ENCODE data around the gene DENND1B. TPM values are rescaled to one million over a fixed set of nuclear protein-coding genes. Genes with fewer than 3 reads are reported as not detected.
A peak's percentile ranks its signal among the peaks of the same experiment; 100 is the strongest.

The DENND1B gene
- total and polyA plus RNA-seq, 3 donors from 2014 or later, result 7.2 to 11.6 (median 11.6) TPM

DNA sequence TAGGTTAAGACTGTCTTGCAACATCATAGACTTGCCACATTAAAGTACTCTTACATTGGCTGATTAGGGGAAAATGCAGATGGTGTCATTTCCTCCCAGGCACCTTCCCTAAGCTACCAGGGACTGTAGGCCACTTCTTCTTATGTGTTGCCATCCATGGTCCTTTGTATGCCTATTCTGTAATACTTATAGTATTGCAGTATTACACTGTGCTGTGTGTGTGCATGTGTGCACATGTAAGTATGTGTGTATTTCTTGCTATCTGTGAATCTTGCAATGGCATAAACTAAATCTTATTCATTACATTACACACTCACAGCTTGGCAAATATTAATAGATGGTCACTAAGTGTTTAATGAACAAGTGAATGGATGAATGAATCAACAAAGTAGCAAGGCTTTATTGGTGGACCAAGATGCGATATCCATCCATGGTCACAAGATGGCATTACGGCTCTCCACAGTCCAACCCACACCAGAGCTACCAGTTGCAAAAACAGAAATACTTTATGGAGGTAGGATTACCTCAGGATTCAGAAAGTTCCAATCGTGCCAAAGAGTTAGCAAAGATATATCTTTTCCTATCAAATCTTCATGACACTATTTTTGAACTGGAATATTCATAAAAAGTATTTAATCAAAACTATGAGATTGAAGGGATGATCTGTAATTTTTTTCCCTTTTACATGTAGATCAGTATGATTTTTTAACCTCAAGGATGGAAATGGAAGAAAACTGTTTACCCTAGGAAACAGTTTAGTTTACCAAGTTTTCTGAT lies 160.2 kb downstream of the DENND1B start:
- 59 to 70% methylated on average over 3 of the region's 3 CpGs for WGBS, 2 donors
- TF ChIP-seq, protein P1, sequence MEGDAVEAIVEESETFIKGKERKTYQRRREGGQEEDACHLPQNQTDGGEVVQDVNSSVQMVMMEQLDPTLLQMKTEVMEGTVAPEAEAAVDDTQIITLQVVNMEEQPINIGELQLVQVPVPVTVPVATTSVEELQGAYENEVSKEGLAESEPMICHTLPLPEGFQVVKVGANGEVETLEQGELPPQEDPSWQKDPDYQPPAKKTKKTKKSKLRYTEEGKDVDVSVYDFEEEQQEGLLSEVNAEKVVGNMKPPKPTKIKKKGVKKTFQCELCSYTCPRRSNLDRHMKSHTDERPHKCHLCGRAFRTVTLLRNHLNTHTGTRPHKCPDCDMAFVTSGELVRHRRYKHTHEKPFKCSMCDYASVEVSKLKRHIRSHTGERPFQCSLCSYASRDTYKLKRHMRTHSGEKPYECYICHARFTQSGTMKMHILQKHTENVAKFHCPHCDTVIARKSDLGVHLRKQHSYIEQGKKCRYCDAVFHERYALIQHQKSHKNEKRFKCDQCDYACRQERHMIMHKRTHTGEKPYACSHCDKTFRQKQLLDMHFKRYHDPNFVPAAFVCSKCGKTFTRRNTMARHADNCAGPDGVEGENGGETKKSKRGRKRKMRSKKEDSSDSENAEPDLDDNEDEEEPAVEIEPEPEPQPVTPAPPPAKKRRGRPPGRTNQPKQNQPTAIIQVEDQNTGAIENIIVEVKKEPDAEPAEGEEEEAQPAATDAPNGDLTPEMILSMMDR (IDR thresholded peaks at IDR 0.05), result peak in 2 of 3 experiments; percentile 25 to 40
- no peak for TF ChIP-seq POLR2A (IDR thresholded peaks at IDR 0.05)
- peak; percentile 38 for DNase-seq
- H3K36me3 ChIP-seq (ENCODE audit: low read depth, missing control alignments), result no peaks in the 10 kb centered on the region
- H3K9me3 ChIP-seq, result no peaks in the 10 kb centered on the region
- no peak overlapping the region for H3K4me3 ChIP-seq
- no peaks in the 10 kb centered on the region for H3K27me3 ChIP-seq
- H3K27ac ChIP-seq, result no peak overlapping the region
- H3K4me1 ChIP-seq, result no peaks in the 10 kb centered on the region
- intact Hi-C loops (cut with DNase I; ENCODE audit: low total_unique reads), result no loop called here

DNA sequence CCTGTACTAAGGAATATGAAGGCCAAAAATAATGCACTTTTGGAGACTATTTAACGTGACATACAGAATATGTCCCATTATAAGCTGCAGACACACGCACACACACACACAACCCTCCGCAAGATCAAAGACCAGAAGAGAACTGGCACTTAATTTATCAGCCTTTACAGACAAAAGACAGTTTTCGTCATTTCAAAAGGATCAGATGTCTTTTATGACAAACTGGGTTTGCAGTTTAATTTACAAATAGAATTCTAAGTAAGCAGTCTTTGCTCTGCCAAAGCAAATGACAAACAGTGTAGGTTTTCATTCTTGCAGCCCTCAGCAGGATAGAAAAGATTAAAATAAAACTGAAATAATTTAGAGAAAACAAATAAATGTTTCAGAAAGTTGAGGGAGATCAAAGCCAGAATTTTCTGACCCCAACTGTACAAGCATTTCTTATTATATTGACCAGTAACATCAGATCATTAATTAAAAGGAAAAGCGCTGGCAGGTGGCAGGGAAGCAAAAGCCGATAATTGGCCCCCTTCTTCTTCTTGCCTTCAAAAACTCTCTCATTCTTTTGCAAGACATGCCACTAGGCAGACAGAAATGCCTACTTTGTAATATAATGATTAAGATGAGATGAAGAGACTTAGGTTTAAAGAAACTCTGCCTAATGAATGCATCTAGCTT lies 169.0 kb downstream of the DENND1B start:
- H3K27ac ChIP-seq, result no peak overlapping the region
- TF ChIP-seq, protein P1 (IDR thresholded peaks at IDR 0.05), result no peak
- no peak for TF ChIP-seq POLR2A (IDR thresholded peaks at IDR 0.05)
- no peak for DNase-seq
- no peaks in the 10 kb centered on the region for H3K36me3 ChIP-seq (ENCODE audit: low read depth, missing control alignments)
- whole genome bisulfite sequencing, 2 donors, result 94 to 95% methylated on average over 6 of the region's 6 CpGs
- no peak overlapping the region for H3K4me3 ChIP-seq
- no peaks in the 10 kb centered on the region for H3K27me3 ChIP-seq
- intact Hi-C loops (cut with DNase I; ENCODE audit: low total_unique reads), result no loop called here
- no peaks in the 10 kb centered on the region for H3K4me1 ChIP-seq
- no peaks in the 10 kb centered on the region for H3K9me3 ChIP-seq

- Histone ChIP-seq H3K9me3 (no peaks in the 10 kb centered on the region), H3K4me3 (no peak overlapping the region), H3K27me3 (no peaks in the 10 kb centered on the region), H3K4me1 (no peaks in the 10 kb centered on the region), H3K27ac (no peak overlapping the region), H3K36me3 (ENCODE audit: low read depth, missing control alignments) (no peaks in the 10 kb centered on the region)
- no peak for DNase-seq
- TF ChIP-seq, protein P1 (IDR thresholded peaks at IDR 0.05), result no peak
- no peak for TF ChIP-seq POLR2A (IDR thresholded peaks at IDR 0.05)
- WGBS, 2 donors, result 97 to 100% methylated on average over 1 of the region's 1 CpG
- intact Hi-C loops (cut with DNase I; ENCODE audit: low total_unique reads), result no loop called here
These were observed 171.0 kb downstream of the DENND1B start for GRCh38 chr1:197604302-197604701.

DNA sequence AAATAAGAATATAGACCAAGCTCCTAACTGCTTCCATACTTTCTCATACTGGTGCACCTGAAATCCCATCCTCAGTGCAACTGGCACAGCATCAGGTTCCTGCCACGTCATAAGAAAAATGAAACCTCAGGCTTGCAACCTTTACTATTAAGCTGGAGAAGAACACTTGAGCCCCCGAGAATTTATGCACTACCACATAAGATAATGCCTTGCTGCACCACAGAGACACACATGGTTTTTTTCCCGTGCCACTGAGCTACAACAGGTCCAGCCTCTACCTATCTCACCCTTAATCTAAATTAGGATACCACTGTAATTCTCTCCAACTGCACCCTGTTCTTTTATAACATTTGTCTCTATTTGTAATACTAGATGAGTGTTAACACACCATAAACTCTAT lies 174.5 kb downstream of the DENND1B start:
- no peaks in the 10 kb centered on the region for H3K27me3 ChIP-seq
- TF ChIP-seq, protein P1 (IDR thresholded peaks at IDR 0.05), result no peak
- TF ChIP-seq POLR2A (IDR thresholded peaks at IDR 0.05), result no peak
- no peaks in the 10 kb centered on the region for H3K9me3 ChIP-seq
- intact Hi-C loops (cut with DNase I; ENCODE audit: low total_unique reads), result no loop called here
- H3K36me3 ChIP-seq (ENCODE audit: low read depth, missing control alignments), result no peaks in the 10 kb centered on the region
- no peak overlapping the region for H3K27ac ChIP-seq
- no peak overlapping the region for H3K4me3 ChIP-seq
- DNase-seq, result no peak
- WGBS, 2 donors, result 80 to 94% methylated on average over 3 of the region's 3 CpGs
- H3K4me1 ChIP-seq, result no peaks in the 10 kb centered on the region

Data from testis (tissue), 3 donors.